Activated CD8-positive, alpha-beta memory T cell treated with anti-CD3 and anti-CD28 coated beads, Interleukin-2, amount 10 ng/mL, durations not matched to agents 7 days and 5 days (primary cell): Measurements from ENCODE around the gene CNTNAP2. TPM values are rescaled to one million over a fixed set of nuclear protein-coding genes. Genes with fewer than 3 reads are reported as not detected.

Experiments
- ATAC-seq: fragments of 150-1000 bp; cut with Tn5 transposase; one replicate; pipeline ENCODE4 v1.10.0; 2021; ENCODE audit warnings: moderate library complexity
- CTCF ChIA-PET: fragments of 350-600 bp; sonication (Branson Sonifier 250); formaldehyde crosslinking; loops from one replicate; lab custom pipeline; 2021; ENCODE audit warnings: antibody characterized with exemption; lab: Charles Lee
- DNase-seq: peaks from one replicate; pipeline ENCODE4 v3.0.0-alpha.2; 2020
- H3K27ac Mint-ChIP-seq: one replicate; pipeline ENCODE4 v1.8.0; 2021; ENCODE audit warnings: mild to moderate bottlenecking, mixed read lengths
- H3K27me3 Mint-ChIP-seq: one replicate; pipeline ENCODE4 v1.8.0; 2021; ENCODE audit warnings: mixed read lengths
- H3K36me3 Mint-ChIP-seq: one replicate; pipeline ENCODE4 v1.8.0; 2021; ENCODE audit warnings: mild to moderate bottlenecking, mixed read lengths
- H3K4me1 Mint-ChIP-seq: one replicate; pipeline ENCODE4 v1.8.0; 2021; ENCODE audit warnings: mixed read lengths
- H3K4me3 Mint-ChIP-seq: one replicate; pipeline ENCODE4 v1.8.0; 2021; ENCODE audit warnings: mild to moderate bottlenecking, moderate library complexity, mixed read lengths
- H3K9me3 Mint-ChIP-seq: one replicate; pipeline ENCODE4 v1.8.0; 2022; ENCODE audit warnings: low read depth, mixed read lengths
- total RNA-seq, 2 experiments: library from RNA; stranded (reverse); gene quantifications; one replicate each; pipeline ENCODE4 v1.2.3, GENCODE V29; 2021

The CNTNAP2 gene
- total RNA-seq, 2 experiments from 2014 or later: not detected

- no peaks in the 10 kb centered on the region for H3K9me3 Mint-ChIP-seq
- H3K27me3 Mint-ChIP-seq: no peaks in the 10 kb centered on the region
- ATAC-seq (no peak), DNase-seq (no peak)
- no peaks in the 10 kb centered on the region for H3K36me3 Mint-ChIP-seq
- no peak overlapping the region for H3K4me3 Mint-ChIP-seq
- no peaks in the 10 kb centered on the region for H3K4me1 Mint-ChIP-seq
- no peak overlapping the region for H3K27ac Mint-ChIP-seq
- CTCF ChIA-PET: no interaction called here
These were observed 1978.5 kb downstream of the CNTNAP2 start for GRCh38 chr7:148095066-148095465.

DNA sequence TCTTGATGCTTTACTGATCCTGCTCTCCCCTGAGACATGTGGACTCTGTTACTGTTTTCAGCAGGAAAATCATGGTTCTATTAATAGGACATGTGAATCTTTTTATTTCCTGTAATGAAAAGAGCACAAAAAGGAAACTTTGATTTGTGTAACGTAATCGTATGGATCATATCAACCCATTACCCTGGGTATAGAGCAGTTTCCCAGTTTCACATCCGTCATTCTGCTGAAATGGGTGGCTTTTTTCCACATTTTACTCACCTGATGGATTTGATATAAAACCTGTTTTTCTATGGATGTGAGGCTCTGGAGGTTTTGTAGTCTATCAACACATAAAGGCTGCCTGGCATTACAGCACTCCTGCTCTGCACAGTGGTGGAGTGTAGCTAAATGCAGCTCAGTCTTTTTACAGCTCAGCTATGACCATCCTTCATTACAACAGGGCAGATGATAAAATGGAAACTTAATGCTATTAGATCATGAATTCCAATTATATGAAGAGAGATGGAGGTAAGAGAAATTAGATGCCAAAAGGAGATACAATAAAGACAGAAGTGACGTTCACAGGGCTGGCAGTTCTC is 1987.6 kb downstream of the CNTNAP2 start:
- H3K27ac Mint-ChIP-seq: no peak overlapping the region
- no peak overlapping the region for H3K4me3 Mint-ChIP-seq
- no peaks in the 10 kb centered on the region for H3K27me3 Mint-ChIP-seq
- no peak for ATAC-seq
- no peaks in the 10 kb centered on the region for H3K4me1 Mint-ChIP-seq
- peaks cover 3% of the 10 kb centered on the region for H3K9me3 Mint-ChIP-seq
- H3K36me3 Mint-ChIP-seq: no peaks in the 10 kb centered on the region
- CTCF ChIA-PET: no interaction called here
- DNase-seq: no peak

GRCh38 chr7:148104924-148105323 is 1988.3 kb downstream of the CNTNAP2 start:
- CTCF ChIA-PET: no interaction called here
- Mint-ChIP-seq H3K4me1 (no peaks in the 10 kb centered on the region), H3K36me3 (no peaks in the 10 kb centered on the region), H3K27ac (no peak overlapping the region), H3K4me3 (no peak overlapping the region), H3K27me3 (no peaks in the 10 kb centered on the region), H3K9me3 (peaks cover 3% of the 10 kb centered on the region)
- ATAC-seq (no peak), DNase-seq (no peak)

- Mint-ChIP-seq H3K36me3 (no peaks in the 10 kb centered on the region), H3K27me3 (no peaks in the 10 kb centered on the region), H3K27ac (no peak overlapping the region), H3K4me1 (no peaks in the 10 kb centered on the region), H3K4me3 (no peak overlapping the region), H3K9me3 (peaks cover 3% of the 10 kb centered on the region)
- no peak for DNase-seq
- CTCF ChIA-PET: no interaction called here
- no peak for ATAC-seq
These were observed 1989.3 kb downstream of the CNTNAP2 start for GRCh38 chr7:148105853-148106252.

DNA sequence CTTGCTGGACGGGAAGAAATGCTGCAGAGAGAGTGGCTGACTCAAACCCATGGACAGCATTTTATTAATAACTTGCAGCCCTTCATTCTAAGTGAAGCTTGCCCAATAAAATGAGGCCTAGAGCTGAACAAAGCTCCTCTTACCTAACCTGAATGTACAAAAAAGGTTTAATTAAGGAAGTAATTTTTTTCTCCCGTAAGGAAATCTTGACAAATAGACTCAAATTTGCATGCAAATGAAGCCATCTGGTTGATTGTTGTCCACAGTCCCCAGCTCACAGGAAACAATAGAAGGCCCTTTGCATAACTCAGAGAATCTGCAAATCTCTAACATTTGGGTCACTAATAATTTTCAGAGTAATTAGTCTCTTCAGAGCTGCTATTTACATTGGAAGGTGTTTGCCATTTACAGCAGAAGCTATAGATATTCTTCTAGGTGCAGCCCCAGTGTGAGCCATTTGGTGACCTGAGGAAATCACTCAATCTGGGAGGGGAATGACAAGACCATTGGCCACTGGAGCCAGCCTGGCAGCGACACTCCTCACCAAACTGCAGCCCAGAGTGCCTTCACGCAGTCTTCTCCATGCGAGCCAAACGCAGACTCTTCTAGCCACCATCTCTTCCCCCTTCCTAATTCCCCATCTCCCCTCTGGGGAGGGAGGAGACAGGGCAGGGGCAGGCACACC is 1991.0 kb downstream of the CNTNAP2 start:
- DNase-seq (no peak), ATAC-seq (no peak)
- peaks cover 1% of the 10 kb centered on the region for H3K9me3 Mint-ChIP-seq
- H3K27me3 Mint-ChIP-seq: no peaks in the 10 kb centered on the region
- H3K36me3 Mint-ChIP-seq: no peaks in the 10 kb centered on the region
- no peak overlapping the region for H3K27ac Mint-ChIP-seq
- no peaks in the 10 kb centered on the region for H3K4me1 Mint-ChIP-seq
- CTCF ChIA-PET: no interaction called here
- H3K4me3 Mint-ChIP-seq: no peak overlapping the region

DNA sequence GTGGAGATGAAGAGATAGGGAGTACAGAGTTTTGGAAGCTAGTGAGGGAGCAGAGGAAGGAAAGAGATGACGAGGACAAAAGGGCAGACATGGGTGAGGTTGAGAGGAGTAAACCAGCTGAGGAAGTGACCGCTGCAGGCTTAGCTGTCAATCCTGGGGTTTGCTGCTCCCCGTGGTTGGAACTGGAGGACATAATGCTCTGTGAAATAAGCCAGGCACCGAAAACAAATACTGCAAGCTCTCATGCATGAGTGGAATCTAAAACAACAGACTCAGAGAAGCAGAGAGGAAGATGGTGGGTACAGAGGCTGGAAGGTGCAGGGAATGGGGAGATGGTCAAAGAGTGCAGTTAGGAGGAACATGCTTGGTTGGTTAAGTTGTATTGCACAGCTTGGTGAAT is 1991.8 kb downstream of the CNTNAP2 start:
- Mint-ChIP-seq H3K27me3 (no peaks in the 10 kb centered on the region), H3K4me1 (no peaks in the 10 kb centered on the region), H3K27ac (no peak overlapping the region), H3K9me3 (no peaks in the 10 kb centered on the region), H3K36me3 (no peaks in the 10 kb centered on the region), H3K4me3 (no peak overlapping the region)
- CTCF ChIA-PET: no interaction called here
- ATAC-seq (no peak), DNase-seq (no peak)

DNA sequence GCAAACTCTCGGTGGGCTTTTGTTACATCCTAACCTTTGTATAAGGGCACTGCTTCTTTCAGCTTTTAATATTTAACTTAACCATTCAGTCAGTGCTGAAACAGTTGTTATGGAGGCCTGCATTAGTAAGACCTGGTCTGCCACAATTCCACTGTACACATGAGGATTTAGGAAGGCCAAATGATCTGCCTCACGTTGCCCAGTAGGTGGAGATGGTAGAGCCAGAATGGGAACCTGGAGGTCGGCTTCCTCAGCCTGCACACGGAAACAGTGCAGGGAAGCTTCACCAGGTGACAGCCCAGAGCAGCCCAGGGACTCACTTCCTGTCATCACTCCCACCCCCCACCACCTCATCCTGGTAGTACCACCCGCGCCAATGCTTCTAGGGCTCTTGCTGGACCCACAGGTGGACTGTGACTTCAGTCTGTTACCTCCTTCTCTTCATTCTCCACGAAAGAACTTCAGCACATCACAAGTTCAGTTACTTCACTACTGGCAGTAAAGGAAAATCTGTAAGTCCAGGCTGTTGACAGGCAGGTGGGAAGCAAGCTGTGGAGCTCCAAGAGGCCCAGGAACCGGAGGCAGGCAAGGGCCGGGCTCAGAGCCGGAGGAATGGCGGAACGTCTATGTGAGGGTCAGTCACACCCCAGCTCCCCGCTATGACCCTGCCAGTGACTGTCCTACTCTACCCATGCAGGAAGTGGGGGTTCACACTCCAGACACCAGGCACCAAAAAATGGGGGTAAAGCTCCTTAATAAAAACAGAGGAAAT is 1993.7 kb downstream of the CNTNAP2 start:
- Mint-ChIP-seq H3K9me3 (no peaks in the 10 kb centered on the region), H3K36me3 (no peaks in the 10 kb centered on the region), H3K27ac (no peak overlapping the region), H3K4me1 (no peaks in the 10 kb centered on the region), H3K27me3 (no peaks in the 10 kb centered on the region), H3K4me3 (no peak overlapping the region)
- DNase-seq: no peak
- no peak for ATAC-seq
- CTCF ChIA-PET: no interaction called here

DNA sequence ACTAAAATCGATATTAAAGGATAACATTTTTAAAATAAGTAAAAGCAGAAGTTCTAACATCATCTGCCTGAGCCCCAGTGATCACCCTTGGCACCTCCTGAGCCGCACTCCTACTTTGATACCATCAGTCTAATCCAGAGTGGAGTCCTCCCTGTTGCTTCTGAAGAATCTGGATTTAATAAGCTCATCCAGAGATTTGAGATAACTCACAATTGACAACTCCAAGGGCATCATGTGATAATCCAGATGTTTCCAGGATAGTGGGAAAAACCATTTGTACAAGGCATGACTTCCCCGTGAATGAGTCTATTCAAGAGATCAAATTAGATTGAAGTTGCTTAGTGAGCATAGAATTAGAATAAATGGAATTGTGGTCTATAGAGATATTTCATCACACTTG is 1998.2 kb downstream of the CNTNAP2 start:
- ATAC-seq (no peak), DNase-seq (no peak)
- Mint-ChIP-seq H3K36me3 (no peaks in the 10 kb centered on the region), H3K4me3 (no peak overlapping the region), H3K27me3 (no peaks in the 10 kb centered on the region), H3K9me3 (no peaks in the 10 kb centered on the region), H3K27ac (no peak overlapping the region), H3K4me1 (peaks cover 4% of the 10 kb centered on the region)
- CTCF ChIA-PET: no interaction called here

- no peaks in the 10 kb centered on the region for H3K9me3 Mint-ChIP-seq
- no peak overlapping the region for H3K4me3 Mint-ChIP-seq
- CTCF ChIA-PET: no interaction called here
- H3K36me3 Mint-ChIP-seq: no peaks in the 10 kb centered on the region
- peaks cover 4% of the 10 kb centered on the region for H3K4me1 Mint-ChIP-seq
- no peak for DNase-seq
- H3K27me3 Mint-ChIP-seq: no peaks in the 10 kb centered on the region
- ATAC-seq: no peak
- no peak overlapping the region for H3K27ac Mint-ChIP-seq
These were observed 1998.7 kb downstream of the CNTNAP2 start for GRCh38 chr7:148115308-148115707.

- Mint-ChIP-seq H3K27me3 (no peaks in the 10 kb centered on the region), H3K4me1 (peaks cover 4% of the 10 kb centered on the region)
- CTCF ChIA-PET: interaction anchor here (0.6 kb wide), 1 partner anchor 1106 kb away, joined by 3 read pairs; no protein-coding TSS in a partner anchor
These were observed 1999.6 kb downstream of the CNTNAP2 start for GRCh38 chr7:148116195-148116594.

GRCh38 chr7:148116829-148117403 is 2000.3 kb downstream of the CNTNAP2 start:
- Mint-ChIP-seq H3K9me3 (no peaks in the 10 kb centered on the region), H3K27me3 (no peaks in the 10 kb centered on the region), H3K36me3 (no peaks in the 10 kb centered on the region), H3K4me3 (no peak overlapping the region), H3K27ac (no peak overlapping the region), H3K4me1 (peaks cover 4% of the 10 kb centered on the region)
- CTCF ChIA-PET: interaction anchor here (0.6 kb wide), 1 partner anchor 1107 kb away, joined by 3 read pairs; no protein-coding TSS in a partner anchor
- ATAC-seq (no peak), DNase-seq (no peak)

More at GRCh38 chr7:148116195-148116594, 1999.6 kb downstream of the CNTNAP2 start:
- H3K27ac Mint-ChIP-seq: no peak overlapping the region
- H3K36me3 Mint-ChIP-seq: no peaks in the 10 kb centered on the region
- ATAC-seq (no peak), DNase-seq (no peak)
- H3K9me3 Mint-ChIP-seq: no peaks in the 10 kb centered on the region
- no peak overlapping the region for H3K4me3 Mint-ChIP-seq

DNA sequence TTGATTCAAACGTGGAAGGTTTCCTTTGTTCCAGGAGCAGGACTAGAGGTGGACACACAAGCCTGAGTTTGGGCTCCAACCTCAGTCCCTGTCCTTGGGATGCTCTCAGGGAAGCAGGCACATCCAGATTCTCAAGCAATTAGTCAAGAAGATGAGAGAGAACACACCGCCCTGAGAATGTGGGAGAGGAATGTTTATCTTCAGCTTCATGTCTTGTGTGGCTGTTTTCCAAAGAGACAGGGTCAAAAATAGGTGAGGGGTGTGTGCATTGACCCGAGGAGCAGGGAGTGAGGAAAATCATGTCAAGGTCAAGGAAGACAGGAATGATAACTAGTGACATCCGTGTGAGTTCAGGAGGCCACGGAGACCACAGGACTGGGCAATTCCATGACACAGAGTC is 2001.8 kb downstream of the CNTNAP2 start:
- H3K36me3 Mint-ChIP-seq: no peaks in the 10 kb centered on the region
- no peak overlapping the region for H3K4me3 Mint-ChIP-seq
- peaks cover 2% of the 10 kb centered on the region for H3K9me3 Mint-ChIP-seq
- ATAC-seq: no peak
- no peaks in the 10 kb centered on the region for H3K27me3 Mint-ChIP-seq
- DNase-seq: no peak
- CTCF ChIA-PET: no interaction called here
- peaks cover 4% of the 10 kb centered on the region for H3K4me1 Mint-ChIP-seq
- H3K27ac Mint-ChIP-seq: no peak overlapping the region

DNA sequence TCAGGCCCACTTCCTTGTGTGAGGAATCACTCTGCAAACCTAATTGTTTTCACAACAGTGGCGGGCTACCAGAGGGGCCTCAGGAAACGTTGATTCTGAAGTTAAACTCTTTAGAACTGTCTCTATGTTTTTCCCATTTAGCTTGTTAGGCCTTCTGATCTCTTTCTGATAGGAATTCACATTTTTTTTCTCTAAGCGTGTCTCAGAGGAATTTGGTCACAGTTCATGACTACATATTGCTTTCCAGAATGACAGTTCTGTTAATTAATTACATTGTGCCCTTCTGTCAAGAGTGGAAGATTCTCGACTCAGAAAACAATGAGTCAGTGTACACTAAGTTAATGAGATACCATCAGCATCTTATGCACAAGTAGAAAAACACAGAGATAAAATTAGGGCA is 2004.8 kb downstream of the CNTNAP2 start:
- no peak for DNase-seq
- Mint-ChIP-seq H3K36me3 (no peaks in the 10 kb centered on the region), H3K27ac (no peak overlapping the region), H3K27me3 (no peaks in the 10 kb centered on the region), H3K4me1 (peaks cover under 1% of the 10 kb centered on the region), H3K9me3 (peaks cover 2% of the 10 kb centered on the region), H3K4me3 (no peak overlapping the region)
- CTCF ChIA-PET: no interaction called here
- no peak for ATAC-seq
